K562 (cell line): Measurements from ENCODE around the gene NLGN3. TPM values are rescaled to one million over a fixed set of nuclear protein-coding genes. Genes with fewer than 3 reads are reported as not detected.

Experiments used
- ARID1B ChIP-seq: fragments of 450-650 bp; IDR thresholded peaks from 2 replicates; pipeline ENCODE4 v1.6.1; 2016; ENCODE audit warnings: antibody characterized with exemption, mild to moderate bottlenecking, inconsistent platforms
- CC2D1A ChIP-seq: fragments of 450-650 bp; IDR thresholded peaks from 2 replicates; pipeline ENCODE4 v1.6.1; 2017; ENCODE audit warnings: mild to moderate bottlenecking
- DACH1 ChIP-seq: fragments of 450-650 bp; IDR thresholded peaks from 2 replicates; pipeline ENCODE4 v1.6.1; 2018; ENCODE audit not compliant: partially characterized antibody
- NFIC ChIP-seq: fragments of 450-650 bp; IDR thresholded peaks from 2 replicates; pipeline ENCODE4 v1.6.1; 2017; ENCODE audit warnings: mild to moderate bottlenecking, inconsistent platforms
- NFIX ChIP-seq: fragments of 250-450 bp; sonication (Bioruptor Pico); IDR thresholded peaks from 2 replicates; pipeline ENCODE4 v1.4.0; 2020; ENCODE audit warnings: low read depth, mild to moderate bottlenecking, moderate library complexity
- NR2F6 ChIP-seq: fragments of 450-650 bp; formaldehyde crosslinking; IDR thresholded peaks from 2 replicates; pipeline ENCODE4 v1.4.0; 2020; ENCODE audit warnings: mild to moderate bottlenecking
- PHF21A ChIP-seq: fragments of 450-650 bp; IDR thresholded peaks from 2 replicates; pipeline ENCODE4 v1.6.1; 2017; ENCODE audit warnings: low read depth, borderline replicate concordance
- RCOR1 ChIP-seq, 2 experiments: IDR thresholded peaks; 2 replicates each; pipeline ENCODE4 v1.6.1; 2012; ENCODE audit warnings: low read depth in 2 of 2, low read length in 2 of 2, borderline replicate concordance in 1 of 2, improper control_type of control experiment in 1 of 2
- SNRNP70 ChIP-seq: fragments of 200-400 bp; formaldehyde crosslinking; optimal IDR thresholded peaks from 2 replicates; pipeline ENCODE3; 2017; ENCODE audit warnings: low read depth, low read length
- XRCC5 ChIP-seq: fragments of 200-400 bp; formaldehyde crosslinking; IDR thresholded peaks from 2 replicates; pipeline ENCODE4 v1.6.1; 2017; ENCODE audit warnings: low read depth, mild to moderate bottlenecking, low read length
- ZNF121 ChIP-seq: sonication (generic); formaldehyde crosslinking; conservative IDR thresholded peaks from 2 replicates; pipeline ENCODE4 v1.8.0; 2022; ENCODE audit warnings: missing genetic modification reagents
- ZNF143 ChIP-seq: sonication (generic); formaldehyde crosslinking; IDR thresholded peaks from 2 replicates; pipeline ENCODE4 v1.9.0; 2022; ENCODE audit warnings: mild to moderate bottlenecking, missing genetic modification reagents
- ZNF212 ChIP-seq: fragments of 450-650 bp; formaldehyde crosslinking; IDR thresholded peaks from 2 replicates; pipeline ENCODE4 v1.4.0; 2020; ENCODE audit warnings: mild to moderate bottlenecking
- ZNF41 ChIP-seq: fragments of 250-450 bp; sonication (Bioruptor Pico); conservative IDR thresholded peaks from 2 replicates; pipeline ENCODE4 v1.4.0; 2020; ENCODE audit warnings: mild to moderate bottlenecking
- ZNF785 ChIP-seq: fragments of 250-450 bp; sonication (Bioruptor Pico); IDR thresholded peaks from 2 replicates; pipeline ENCODE4 v1.4.0; 2020; ENCODE audit warnings: mild to moderate bottlenecking
- polyA plus RNA-seq, 8 experiments: library from polyadenylated mRNA; depleted of rRNA in 4 of 8; stranded (reverse) in 5 of 8; unstranded in 3 of 8; fragments of >200 nt; fragmentation: Nextera tagmentation in 2 of 8; fragmentation: Illumina TruSeq in 1 of 8; extraction: Ambion mirVana in 2 of 8; extraction: Trizol in 1 of 8; gene quantifications; 2 replicates each; pipeline versions ENCODE4 v1.2.1 to v1.2.3, GENCODE V29; 2011 to 2014; ENCODE audit warnings: inconsistent platforms in 1 of 8, missing spikeins in 1 of 8
- total RNA-seq, 7 experiments: library from RNA; depleted of rRNA in 6 of 7; stranded (reverse); fragments of >200 nt in 6 of 7; fragmentation: Illumina TruSeq in 2 of 7; extraction: Trizol in 2 of 7; gene quantifications; 2 replicates each; pipeline versions ENCODE4 v1.2.1 to v1.2.3, GENCODE V29; 2011 to 2021; ENCODE audit warnings: low replicate concordance in 1 of 7
- TF ChIP-seq, protein P1 (sequence below), 2 experiments: IDR thresholded peaks in 1 of 2; conservative IDR thresholded peaks in 1 of 2; 2 replicates each; pipeline ENCODE4 v1.6.1; 2016; ENCODE audit warnings: low read depth in 2 of 2, mild to moderate bottlenecking in 1 of 2, missing compliant biosample characterization in 1 of 2, missing genetic modification characterization in 1 of 2, moderate library complexity in 1 of 2
- TF ChIP-seq, protein P2 (sequence below), 2 experiments: fragments of 450-650 bp; formaldehyde crosslinking in 1 of 2; IDR thresholded peaks; 2 replicates each; pipeline versions ENCODE4 v1.4.0 to v1.6.1; 2014 to 2020; ENCODE audit warnings: mild to moderate bottlenecking in 2 of 2, borderline replicate concordance in 1 of 2, low read depth in 1 of 2

The NLGN3 gene
- total and polyA plus RNA-seq, 9 of the 15 experiments (the other 6 are each of a cell fraction or from before 2014, with no cell fraction given) = 0.03 to 0.86 (median 0.25) TPM

DNA sequence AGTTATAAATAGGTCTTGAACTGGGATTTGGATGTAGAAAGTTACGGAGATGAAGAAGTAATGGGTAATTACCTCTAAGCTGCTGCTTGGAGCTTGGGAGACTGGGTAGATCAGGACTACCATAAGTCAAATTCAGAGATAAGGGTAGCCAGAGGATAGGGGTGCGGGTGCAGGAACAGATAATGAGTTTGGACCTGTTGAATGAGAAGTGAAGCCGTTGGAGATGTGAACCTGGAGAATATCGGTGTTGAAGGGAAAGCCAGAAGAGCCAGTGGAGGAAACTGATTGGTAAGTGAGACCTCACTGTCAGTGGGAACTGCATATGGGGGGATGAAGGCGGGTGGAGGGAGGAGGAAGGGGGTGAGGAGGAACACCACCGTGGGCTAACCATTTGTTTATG is 49.6 kb upstream of the NLGN3 start (continued):
- peak; percentile 88 for TF ChIP-seq ARID1B
- no peak for TF ChIP-seq SNRNP70
- TF ChIP-seq ZNF212 (CRISPR knock-in tag) = no peak
- TF ChIP-seq, protein P1, sequence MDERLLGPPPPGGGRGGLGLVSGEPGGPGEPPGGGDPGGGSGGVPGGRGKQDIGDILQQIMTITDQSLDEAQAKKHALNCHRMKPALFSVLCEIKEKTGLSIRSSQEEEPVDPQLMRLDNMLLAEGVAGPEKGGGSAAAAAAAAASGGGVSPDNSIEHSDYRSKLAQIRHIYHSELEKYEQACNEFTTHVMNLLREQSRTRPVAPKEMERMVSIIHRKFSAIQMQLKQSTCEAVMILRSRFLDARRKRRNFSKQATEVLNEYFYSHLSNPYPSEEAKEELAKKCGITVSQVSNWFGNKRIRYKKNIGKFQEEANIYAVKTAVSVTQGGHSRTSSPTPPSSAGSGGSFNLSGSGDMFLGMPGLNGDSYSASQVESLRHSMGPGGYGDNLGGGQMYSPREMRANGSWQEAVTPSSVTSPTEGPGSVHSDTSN (CRISPR knock-in tag; IDR thresholded peaks at IDR 0.05; ENCODE audit: low read depth) = no peak
- TF ChIP-seq, protein P1 (tag; conservative IDR thresholded peaks at IDR 0.05; ENCODE audit: low read depth) = no peak; the same call in 1 of the 2 replicates
- no peak for TF ChIP-seq ZNF785
- no peak for TF ChIP-seq ZNF121 (CRISPR knock-in tag)
- TF ChIP-seq ZNF41 (CRISPR knock-in tag) = no peak
- no peak for TF ChIP-seq NFIX (CRISPR knock-in tag)
- TF ChIP-seq NFIC = peak; percentile 41
- no peak for TF ChIP-seq DACH1
- TF ChIP-seq, protein P2, sequence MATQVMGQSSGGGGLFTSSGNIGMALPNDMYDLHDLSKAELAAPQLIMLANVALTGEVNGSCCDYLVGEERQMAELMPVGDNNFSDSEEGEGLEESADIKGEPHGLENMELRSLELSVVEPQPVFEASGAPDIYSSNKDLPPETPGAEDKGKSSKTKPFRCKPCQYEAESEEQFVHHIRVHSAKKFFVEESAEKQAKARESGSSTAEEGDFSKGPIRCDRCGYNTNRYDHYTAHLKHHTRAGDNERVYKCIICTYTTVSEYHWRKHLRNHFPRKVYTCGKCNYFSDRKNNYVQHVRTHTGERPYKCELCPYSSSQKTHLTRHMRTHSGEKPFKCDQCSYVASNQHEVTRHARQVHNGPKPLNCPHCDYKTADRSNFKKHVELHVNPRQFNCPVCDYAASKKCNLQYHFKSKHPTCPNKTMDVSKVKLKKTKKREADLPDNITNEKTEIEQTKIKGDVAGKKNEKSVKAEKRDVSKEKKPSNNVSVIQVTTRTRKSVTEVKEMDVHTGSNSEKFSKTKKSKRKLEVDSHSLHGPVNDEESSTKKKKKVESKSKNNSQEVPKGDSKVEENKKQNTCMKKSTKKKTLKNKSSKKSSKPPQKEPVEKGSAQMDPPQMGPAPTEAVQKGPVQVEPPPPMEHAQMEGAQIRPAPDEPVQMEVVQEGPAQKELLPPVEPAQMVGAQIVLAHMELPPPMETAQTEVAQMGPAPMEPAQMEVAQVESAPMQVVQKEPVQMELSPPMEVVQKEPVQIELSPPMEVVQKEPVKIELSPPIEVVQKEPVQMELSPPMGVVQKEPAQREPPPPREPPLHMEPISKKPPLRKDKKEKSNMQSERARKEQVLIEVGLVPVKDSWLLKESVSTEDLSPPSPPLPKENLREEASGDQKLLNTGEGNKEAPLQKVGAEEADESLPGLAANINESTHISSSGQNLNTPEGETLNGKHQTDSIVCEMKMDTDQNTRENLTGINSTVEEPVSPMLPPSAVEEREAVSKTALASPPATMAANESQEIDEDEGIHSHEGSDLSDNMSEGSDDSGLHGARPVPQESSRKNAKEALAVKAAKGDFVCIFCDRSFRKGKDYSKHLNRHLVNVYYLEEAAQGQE (IDR thresholded peaks at IDR 0.05; ENCODE audit: borderline replicate concordance) = 0 out of 2 replicates have a peak, but pooled peaks have one; percentile 4
- TF ChIP-seq, protein P2 (CRISPR knock-in tag; IDR thresholded peaks at IDR 0.05; ENCODE audit: low read depth) = no peak
- 0 out of 2 replicates have a peak, but pooled peaks have one; percentile 22 for TF ChIP-seq CC2D1A
- TF ChIP-seq RCOR1 (IDR thresholded peaks at IDR 0.05; ENCODE audit: borderline replicate concordance in 1 of 2, low read depth in 2 of 2, low read length in 2 of 2) = peak in 1 of 2 experiments; percentile 20; a peak in 1 of 4 replicates
- TF ChIP-seq XRCC5 = no peak
- no peak for TF ChIP-seq NR2F6 (CRISPR knock-in tag)
- TF ChIP-seq PHF21A = no peak
- TF ChIP-seq ZNF143 = no peak
